Activated T-helper 1 cell treated with Interleukin-2 at 50 U/mL for 16 hours (primary cell): ENCODE data around the gene CNPY3.
"Not testable (repeated sequence)": the region's sequence is repeated elsewhere in the genome, so short reads cannot be mapped to it uniquely, and the experiment has no call there.

ENCODE experiments used
- DNase-seq: peaks from one replicate; pipeline ENCODE4 v3.0.0-alpha.2; 2020; ENCODE audit warnings: low read depth

The CNPY3 gene

GRCh38 chr6:42928986-42929820 lies at the start of gene CNPY3:
TSS of gene CNPY3 (plus strand) at chr6:42929480. CDS start at chr6:42929571, 91 bp downstream.
- peak; percentile 90 for DNase-seq

GRCh38 chr6:42880240-42880817 lies 49.0 kb upstream of the CNPY3 start:
- not testable (repeated sequence) for DNase-seq

- DNase-seq = not testable (repeated sequence)
Measured at GRCh38 chr6:42880871-42881270, 48.4 kb upstream of the CNPY3 start.

GRCh38 chr6:42885702-42886101 lies 43.6 kb upstream of the CNPY3 start:
- DNase-seq = no peak

- DNase-seq = not testable (repeated sequence)
Measured at GRCh38 chr6:42888201-42888600, 41.1 kb upstream of the CNPY3 start.

- no peak for DNase-seq
Measured at GRCh38 chr6:42889815-42890214, 39.5 kb upstream of the CNPY3 start.

- peak; percentile 78 for DNase-seq
Measured at GRCh38 chr6:42890311-42891198, 38.7 kb upstream of the CNPY3 start.

GRCh38 chr6:42891199-42891722 lies 38.0 kb upstream of the CNPY3 start:
- no peak for DNase-seq

GRCh38 chr6:42894041-42894828 lies 35.0 kb upstream of the CNPY3 start:
- not testable (repeated sequence) for DNase-seq

GRCh38 chr6:42896178-42896719 lies 33.0 kb upstream of the CNPY3 start:
- DNase-seq = no peak

GRCh38 chr6:42898891-42899361 lies 30.4 kb upstream of the CNPY3 start:
- DNase-seq = peak; percentile 27

- no peak for DNase-seq
Measured at GRCh38 chr6:42899871-42900270, 29.4 kb upstream of the CNPY3 start.

GRCh38 chr6:42901538-42901957 lies 27.7 kb upstream of the CNPY3 start:
- peak; percentile 42 for DNase-seq

GRCh38 chr6:42902429-42903263 lies 26.6 kb upstream of the CNPY3 start:
- DNase-seq = not testable (repeated sequence)

GRCh38 chr6:42904467-42904866 lies 24.8 kb upstream of the CNPY3 start:
- no peak for DNase-seq

- no peak for DNase-seq
Measured at GRCh38 chr6:42907336-42907735, 21.9 kb upstream of the CNPY3 start.

GRCh38 chr6:42909835-42910234 lies 19.4 kb upstream of the CNPY3 start:
- no peak for DNase-seq

GRCh38 chr6:42911171-42912021 lies 17.9 kb upstream of the CNPY3 start:
- no peak for DNase-seq

GRCh38 chr6:42914546-42914945 lies 14.7 kb upstream of the CNPY3 start:
- DNase-seq = no peak
